GM21717 (cell line): ENCODE results near the gene ZNF281.
"Not testable (repeated sequence)": the region's sequence is repeated elsewhere in the genome, so short reads cannot be mapped to it uniquely, and the experiment has no call there.

Source experiments
- ATAC-seq: cut with Tn5 transposase; IDR thresholded peaks from one replicate; pipeline ENCODE4 v1.9.1; 2021; ENCODE audit warnings: mild to moderate bottlenecking, moderate library complexity; ENCODE audit not compliant: unreplicated experiment

The ZNF281 gene, protein sequence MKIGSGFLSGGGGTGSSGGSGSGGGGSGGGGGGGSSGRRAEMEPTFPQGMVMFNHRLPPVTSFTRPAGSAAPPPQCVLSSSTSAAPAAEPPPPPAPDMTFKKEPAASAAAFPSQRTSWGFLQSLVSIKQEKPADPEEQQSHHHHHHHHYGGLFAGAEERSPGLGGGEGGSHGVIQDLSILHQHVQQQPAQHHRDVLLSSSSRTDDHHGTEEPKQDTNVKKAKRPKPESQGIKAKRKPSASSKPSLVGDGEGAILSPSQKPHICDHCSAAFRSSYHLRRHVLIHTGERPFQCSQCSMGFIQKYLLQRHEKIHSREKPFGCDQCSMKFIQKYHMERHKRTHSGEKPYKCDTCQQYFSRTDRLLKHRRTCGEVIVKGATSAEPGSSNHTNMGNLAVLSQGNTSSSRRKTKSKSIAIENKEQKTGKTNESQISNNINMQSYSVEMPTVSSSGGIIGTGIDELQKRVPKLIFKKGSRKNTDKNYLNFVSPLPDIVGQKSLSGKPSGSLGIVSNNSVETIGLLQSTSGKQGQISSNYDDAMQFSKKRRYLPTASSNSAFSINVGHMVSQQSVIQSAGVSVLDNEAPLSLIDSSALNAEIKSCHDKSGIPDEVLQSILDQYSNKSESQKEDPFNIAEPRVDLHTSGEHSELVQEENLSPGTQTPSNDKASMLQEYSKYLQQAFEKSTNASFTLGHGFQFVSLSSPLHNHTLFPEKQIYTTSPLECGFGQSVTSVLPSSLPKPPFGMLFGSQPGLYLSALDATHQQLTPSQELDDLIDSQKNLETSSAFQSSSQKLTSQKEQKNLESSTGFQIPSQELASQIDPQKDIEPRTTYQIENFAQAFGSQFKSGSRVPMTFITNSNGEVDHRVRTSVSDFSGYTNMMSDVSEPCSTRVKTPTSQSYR

DNA sequence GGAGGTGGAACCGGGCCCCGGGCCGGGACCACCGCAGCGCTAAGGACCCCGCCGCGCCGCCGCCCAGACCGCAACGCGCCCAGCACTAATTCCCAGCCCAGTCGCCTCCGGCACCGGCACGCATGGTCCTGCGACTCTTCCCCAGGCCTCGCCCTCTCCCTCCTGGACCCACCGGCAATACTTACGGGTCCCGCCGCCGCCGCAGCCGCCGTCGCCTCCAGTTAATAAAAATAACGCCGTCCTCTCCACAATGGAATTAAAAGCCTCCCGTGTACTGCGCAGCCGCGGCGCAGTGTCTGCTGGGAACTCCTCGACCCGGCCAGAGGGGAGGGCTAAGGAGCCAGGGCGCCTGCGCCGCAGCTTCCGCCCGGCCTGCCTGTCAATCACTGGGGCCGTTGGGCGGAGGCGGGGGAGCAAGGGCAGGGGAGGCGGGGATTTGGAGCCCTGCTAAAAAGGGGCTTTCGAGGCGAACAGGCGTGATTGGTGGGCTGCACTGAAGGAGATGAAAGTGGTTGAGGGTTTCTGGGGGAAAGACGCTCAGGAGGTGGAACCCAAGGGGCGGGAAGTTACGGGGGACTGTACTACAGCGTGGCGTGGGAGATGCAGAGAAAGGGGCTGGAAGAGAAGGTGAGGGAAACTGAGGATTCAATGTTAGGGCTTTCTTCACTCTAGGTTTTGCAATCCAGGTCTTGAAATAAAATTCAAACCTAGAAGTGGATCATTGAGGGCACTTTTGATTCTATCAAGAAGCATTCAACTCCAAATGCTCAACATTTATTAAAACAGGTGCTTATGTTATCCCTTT, at the start of gene ZNF281:
Gene ZNF281 (minus strand): TSS at position 276 of the 805 bp plus-strand sequence. CDS start 331 bp downstream, outside the sequence.
- peak; percentile 93 for ATAC-seq

DNA sequence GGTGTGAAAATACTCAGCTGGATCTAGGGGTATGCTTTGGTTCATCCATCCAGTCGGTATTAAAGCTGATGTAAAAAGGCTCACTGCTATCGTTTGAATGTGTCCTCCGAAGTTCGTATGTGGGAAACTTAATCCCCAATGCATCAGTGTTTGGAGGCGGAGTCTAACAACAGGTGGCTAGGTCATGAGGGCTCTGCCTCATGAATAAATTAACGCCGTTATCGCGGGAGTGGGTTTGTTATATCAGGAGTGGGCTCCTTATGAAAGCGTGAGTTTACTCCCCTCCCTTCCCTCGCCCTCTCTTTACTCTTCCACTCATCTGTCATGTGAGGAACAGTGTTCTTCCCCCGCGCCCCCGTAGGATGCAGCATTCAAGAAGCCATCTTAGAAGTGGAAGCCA, 48.9 kb upstream of the ZNF281 start:
- no peak for ATAC-seq

DNA sequence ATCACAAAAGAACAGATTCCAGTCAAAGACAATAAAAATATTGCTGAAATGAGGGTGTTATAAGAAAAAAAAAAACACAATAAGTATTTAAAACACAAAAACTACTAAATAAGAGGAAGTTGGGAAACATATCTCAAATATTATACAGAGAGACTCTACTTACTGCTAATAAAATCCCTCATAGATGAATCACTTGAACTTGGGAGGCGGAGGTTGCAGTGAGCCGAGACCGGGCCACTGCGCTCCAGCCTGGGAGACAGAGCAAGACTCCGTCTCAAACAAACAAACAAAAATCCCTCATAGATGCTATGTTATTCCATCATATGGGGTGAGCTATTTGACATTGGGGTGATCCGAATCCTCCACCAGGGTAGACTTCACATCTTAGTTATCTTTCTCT, 48.0 kb upstream of the ZNF281 start:
- ATAC-seq = no peak

DNA sequence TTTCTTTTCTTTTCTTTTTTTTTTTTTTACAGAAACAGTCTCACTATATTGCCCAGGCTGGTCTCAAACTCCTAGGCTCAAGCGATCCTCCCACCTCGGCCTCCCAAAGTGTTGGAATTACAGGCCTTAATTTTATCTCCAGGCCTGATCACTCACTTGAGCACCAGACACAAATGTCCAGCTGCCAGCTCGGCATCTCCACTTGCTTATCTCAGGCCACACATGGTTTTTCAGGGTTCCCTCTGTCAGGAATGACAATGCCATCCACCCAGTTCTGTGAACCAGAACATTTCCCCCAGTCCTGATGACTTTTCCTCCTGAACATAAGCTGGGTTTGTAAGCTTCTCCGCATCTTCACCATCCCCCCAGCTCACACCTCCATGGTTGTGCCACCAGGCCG, 44.6 kb upstream of the ZNF281 start:
- no peak for ATAC-seq

DNA sequence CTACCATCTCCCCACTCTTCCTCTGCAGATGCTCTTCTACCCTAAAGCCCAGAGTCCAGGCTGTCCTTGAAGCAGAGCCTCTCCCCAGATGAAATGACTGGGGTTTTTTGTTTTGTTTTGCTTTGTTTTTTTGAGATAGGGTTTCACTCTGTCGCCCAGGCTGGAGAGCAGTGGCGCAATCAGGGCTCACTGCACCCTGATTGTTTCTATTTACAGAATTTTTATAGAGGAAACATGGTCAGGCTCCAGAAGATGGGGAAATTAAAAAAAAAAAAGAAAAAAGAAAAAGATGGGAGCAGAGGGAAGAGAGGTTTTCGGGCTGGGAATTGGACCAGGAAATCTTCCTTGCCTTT, 43.7 kb upstream of the ZNF281 start:
- ATAC-seq = no peak

DNA sequence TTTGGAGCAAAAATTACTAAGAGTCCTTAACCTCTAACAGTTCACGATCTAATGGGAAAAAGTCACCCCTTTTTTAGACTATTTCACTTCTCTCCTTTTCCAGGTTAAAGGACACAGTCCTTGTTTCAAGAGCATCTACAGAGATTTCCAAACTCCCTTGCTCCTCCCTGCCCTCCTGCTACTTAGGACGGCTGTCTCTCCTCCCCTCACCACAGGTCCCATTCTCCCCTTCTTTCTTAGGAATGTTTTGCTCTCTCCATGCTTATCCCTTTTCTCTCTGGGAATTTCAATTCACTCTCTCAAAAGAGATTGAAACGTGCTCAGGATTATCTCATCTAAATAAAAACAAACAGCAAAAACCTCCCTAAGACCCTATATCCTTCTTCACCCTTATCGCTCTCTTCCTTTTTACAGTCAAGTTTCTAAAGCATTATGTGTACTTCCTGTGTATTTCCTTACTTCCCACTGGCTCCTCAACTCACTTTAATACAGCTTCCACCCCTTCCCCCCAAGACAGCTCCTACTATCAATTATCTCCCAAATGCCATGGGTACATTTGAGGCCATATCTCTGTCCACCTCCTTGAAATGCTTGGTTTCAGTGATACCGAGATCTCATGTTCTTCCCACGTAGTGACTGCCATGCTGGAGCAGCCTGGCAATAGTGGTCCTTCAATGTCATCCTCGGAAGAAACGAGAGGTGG, 43.2 kb upstream of the ZNF281 start:
- no peak for ATAC-seq

DNA sequence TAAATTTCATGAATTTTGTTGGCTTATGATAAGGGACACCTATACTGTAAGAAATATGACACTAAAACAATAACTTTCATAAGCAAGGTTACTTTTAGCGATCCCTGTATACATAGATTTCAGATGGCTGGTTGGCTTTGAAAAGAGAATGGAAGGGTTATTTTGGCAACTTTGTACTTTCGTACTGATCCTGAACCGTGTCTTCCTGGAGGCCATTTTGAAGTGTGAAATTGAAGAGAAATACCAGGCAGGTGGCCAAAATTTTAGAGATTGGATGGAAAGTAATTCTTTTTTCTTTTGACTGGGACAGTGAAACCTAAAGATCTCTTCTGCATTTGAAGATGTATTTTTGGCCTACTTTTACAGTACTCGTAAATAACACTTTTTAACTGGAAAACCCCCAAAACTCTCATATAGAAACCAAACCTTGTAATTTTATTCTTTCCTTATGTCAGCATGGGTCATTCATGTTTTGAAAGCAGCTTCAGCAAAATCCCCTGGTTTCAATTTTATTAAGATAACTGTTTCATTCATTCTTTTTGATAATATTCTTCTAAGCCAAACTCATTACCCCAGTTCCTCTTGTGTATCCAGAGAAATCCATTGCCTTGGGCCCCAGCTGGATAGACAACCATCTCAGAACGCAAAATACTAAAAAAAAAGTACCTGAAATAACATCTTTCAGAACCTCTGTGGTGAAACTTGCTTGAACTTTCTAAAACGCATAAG, 38.4 kb upstream of the ZNF281 start:
- ATAC-seq = peak; percentile 93

DNA sequence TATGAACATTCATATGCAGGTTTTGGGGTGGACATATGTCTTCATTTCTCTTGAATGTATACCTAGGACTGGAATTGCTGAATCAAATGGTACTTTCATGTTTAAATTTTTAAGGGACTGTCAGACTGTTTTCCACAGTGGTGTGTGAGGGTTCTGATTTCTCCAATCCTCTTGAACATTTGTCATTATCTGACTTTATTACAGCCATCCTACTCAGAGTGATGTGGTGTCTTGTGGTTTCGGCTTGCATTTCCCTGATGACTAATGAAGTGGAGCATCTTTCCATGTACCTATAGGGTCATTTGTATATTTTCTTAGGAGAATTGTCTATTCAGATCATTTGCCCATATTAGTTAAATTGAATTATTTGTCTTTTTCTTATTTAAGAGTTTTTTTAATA, 35.4 kb upstream of the ZNF281 start:
- ATAC-seq = no peak

DNA sequence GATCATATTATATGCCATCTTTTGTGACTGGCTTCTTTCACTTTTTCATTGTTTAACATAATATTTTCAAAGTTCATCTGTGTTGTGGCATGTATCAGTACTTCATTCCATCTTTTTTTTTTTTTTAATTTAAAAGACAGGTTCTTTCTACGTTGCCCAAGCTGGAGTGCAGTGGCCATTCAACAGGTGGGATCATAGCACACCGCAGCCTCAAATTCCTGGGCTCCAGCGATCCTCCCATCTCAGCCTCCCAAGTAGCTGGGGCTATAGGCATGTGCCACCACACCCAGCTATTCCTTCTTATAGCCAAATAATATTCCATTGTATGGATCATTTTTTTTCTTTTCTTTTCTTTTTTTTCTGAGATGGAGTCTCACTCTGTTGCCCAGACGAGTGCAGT, 34.6 kb upstream of the ZNF281 start:
- no peak for ATAC-seq

DNA sequence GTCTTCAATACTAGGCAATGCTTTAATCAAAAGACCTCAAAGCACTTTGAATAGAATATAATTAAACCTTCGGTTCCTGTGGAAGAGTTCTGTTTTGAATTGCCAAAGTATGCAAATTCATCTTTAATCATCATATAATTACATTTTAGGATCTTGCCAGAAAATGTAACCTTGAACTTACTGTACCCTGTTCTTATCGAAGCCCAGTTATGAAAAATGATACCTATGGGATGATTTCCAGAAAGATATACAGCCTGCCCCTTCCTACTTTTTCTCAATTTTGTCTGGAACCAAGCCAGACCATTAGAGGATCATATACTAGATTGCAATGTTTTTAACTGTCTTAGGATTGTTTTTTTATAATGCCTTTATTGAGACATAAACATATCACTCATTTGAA, 34.0 kb upstream of the ZNF281 start:
- ATAC-seq = no peak

DNA sequence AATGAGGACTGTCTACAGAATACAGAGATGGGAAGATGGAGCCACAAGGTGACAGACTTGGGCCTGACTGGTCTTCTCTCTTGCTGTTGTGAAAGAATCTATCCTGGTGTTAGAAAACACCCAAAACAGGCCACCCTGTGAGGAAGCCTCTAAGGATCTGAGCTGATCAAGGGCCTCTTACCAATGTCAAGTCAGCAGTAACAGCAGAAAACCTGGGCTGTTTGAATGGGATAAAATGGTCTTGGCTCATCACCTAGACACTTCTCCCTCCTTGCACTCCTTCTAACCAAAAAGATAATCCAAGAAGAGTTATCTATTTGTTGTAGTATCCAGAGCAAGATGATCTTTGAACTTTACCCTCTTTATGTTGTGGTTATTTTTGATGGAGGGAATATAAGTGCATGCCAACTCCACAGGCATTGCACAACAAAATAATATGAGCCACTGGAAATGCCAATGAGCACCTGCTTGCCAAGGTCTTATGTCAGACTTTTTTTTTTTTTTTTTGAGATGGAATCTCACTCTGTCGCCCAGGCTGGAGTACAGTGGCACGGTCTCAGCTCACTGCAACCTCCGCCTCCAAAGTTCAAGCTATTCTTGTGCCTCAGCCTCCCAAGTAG, 32.8 kb upstream of the ZNF281 start:
- no peak for ATAC-seq

DNA sequence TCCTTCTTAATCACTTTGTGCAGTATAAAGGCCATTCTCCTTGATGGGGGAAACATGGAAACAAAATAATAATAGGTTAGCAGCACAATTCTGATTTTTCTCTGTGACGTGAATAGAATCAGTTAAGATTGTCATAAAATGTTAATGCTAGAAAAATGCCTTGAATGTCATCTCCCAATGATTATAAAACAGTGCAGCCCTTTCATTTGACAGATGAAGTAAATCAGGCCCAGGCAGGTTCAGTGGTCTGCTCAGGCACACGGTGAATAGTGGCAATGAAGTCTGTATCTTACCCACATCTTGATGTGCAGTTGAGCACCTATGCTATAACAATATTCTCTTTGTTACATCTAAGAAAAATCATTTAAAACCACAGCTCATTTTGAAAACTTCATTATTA, 32.2 kb upstream of the ZNF281 start:
- no peak for ATAC-seq

DNA sequence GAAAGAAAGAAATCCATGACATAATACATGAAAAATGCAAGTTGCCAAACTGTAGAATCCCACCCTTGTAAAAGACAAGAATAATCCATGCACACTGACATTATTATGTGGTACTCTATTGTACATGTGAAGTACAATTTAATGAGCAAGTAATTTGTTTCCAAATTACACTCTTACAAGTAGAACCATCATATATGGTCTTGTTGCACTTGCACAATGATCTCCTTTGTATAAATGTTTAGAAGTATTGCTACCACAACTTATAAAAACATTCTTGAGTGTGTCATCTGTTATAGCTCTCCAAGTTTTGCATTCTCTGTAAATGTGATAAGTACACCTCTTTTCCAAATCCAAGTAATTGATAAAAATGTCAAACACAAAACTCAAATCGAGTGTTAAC, 29.1 kb upstream of the ZNF281 start:
- no peak for ATAC-seq

DNA sequence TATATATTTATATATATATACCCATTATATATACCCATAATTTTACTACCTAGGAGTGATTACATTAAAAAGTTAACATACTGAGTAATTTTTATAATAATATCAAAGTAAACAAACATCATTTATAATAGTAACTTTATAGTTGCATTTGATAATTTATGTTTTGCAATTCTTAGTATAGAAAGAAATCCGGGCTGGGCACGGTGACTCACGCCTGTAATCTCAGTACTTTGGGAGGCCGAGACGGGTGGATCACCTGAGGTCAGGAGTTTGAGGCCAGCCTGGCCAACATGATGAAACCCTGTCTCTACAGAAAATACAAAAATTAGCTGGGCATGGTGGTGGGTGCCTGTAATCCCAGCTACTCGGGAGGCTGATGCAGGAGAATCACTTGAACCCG, 28.6 kb upstream of the ZNF281 start:
- not testable (repeated sequence) for ATAC-seq

DNA sequence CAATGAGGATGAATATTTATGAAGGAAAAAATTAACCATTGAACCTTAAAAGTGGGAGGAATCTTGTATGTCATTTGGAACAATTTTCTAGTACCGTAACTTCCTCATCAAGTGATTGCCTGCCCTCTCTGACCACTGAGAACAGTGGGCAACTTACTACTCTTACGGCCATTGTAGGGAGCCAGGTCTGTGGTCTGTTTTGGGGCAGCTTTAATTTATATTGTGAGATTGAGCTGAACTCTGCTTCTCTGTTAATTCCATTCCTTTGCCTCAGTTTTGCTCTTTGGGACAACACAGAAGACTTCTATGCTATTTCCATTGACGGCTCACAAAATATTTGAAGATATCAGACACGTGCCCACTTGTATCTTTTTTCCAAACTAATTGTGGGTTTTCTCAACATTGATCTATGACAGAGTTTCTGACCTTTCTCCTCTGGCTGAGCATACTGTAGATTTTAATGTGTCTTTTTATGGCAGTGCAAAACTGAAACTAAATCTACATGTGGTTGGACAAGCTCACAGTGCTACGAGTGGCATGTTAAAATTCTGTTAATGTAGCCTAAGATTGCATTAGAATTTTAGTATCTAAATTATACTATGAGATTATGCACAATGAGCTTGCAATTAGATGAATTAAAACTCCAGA, 27.8 kb upstream of the ZNF281 start:
- ATAC-seq = peak; percentile 69

DNA sequence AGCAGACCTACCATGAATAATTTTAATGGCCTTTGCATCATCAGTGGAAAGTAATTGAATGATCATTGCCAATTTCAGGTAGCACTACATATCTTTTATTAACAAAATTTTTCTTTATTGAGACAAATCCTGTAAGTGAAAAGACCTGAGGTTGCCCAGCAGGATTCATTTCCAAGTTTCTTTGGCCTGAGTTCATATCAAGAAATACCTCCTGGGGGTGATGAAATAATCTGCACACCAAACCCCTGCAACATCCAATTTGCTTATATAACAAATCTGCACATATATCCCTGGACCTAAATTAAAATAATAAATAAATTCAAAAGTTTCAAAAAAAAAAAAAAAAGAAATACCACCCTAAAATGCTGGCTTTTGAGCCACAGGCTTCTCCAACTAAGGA, 27.3 kb upstream of the ZNF281 start:
- no peak for ATAC-seq

DNA sequence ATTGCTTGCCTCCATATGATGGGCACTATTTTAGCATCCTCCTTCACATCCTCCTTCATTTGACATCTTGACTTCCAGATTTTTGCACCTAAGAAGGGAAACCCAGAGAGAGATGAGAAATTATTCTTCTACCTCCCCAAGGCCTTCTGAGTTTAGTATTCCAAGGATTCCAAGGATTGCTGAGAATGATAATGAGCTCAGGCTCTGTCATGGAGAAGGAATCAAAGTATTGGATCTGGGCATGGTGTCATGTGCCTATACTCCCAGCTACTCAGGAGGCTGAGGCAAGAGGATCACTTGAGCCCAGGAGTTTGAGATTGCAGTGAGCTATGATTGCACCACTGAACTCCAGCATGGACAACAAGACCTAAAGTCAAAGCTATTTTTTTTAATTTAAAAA, 26.6 kb upstream of the ZNF281 start:
- ATAC-seq = no peak

DNA sequence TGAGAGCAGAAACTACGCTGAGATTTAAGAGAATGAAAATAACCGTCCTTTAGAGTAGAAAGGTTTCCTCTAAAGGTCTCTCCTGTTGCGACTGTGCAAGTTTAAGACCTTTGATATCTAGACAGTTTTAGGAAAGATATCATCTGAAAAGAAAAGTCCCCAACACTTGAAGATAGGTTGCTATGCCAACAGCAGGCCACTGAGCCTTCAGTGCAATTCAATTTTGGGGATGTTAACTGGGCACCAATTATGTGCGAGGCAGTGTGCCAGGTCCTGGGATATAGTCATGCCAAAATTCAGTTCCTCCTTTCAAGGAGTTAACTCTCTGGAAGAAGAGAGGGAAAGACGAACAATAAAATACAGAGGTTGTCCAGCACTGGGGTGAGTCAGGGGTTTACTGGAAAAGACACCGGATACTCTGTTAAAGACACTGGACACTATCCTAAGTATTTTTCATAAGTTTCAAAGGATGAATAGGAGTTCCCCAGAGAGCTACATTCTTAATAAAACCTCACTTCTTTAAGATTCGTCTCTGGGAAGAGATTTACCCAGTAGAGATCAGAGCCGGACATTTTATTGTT, 25.5 kb upstream of the ZNF281 start:
- no peak for ATAC-seq

DNA sequence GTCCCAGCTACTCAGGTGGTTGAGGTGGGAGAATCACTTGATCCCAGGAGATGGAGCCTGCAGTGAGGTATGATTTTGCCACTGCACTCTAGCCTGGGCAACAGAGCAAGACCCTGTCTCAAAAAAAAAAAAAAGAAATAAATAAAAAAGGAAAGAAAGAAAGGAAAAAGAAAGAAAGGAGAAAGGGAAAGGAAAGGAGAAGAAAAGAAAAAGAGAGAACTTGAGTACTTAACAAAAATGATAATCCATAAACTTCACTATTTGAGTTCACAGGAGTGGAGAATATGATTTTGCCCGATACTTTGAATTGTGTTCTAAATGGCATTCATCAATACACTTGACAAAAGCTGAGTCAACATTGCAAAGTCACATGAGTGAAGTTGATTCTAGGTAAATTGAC, 23.8 kb upstream of the ZNF281 start:
- no peak for ATAC-seq
